Fibroblast of upper back skin (primary cell): ENCODE results near the gene LNP1.
"Not testable (repeated sequence)": the region's sequence is repeated elsewhere in the genome, so short reads cannot be mapped to it uniquely, and the experiment has no call there.

ENCODE experiments used
- DNase-seq: peaks from one replicate; pipeline ENCODE4 v3.0.0-alpha.2; 2013

LNP1 gene

DNA sequence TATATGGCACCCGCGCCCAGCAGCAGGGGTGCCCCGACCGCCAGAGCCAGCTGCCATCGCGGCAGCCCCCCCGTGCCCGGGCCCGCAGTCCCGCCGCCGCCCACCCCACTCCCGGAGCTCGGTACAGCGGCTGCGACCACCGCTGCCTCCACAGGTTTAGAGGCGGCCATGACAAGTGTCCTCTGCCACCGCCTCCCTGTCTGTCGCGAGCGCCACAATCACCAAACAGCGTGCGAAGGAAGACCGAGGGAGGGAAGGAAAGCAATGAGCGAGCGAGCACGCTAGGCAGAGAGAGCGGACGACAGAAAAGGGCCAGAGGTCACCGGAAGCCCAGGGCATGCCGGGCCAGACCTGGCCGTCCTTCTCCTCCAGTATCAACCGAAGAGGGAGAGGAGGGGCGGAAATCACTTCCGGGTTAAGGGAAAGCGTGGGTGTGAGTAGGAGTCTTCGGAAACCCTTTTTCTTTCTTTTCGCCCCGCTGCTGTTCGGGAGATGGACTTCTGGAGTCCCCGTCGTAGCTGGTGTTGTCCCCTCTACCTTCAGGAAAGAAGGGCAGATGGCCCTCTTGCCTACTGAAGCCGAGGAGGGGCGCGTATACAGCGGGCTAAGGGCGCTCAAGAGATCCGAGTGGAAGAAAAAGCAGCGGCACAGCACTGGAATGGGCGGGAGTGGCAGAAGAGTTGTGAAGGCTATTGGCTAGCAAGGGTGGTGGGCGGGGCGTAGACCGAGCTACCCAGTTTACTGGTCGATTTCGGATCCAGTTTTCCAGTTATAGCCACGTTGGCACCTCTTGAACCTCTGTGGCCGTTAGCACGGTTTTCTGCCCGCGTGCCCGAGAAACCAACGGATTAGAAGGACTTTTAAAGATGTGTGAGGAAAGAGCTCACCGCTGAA is at the start of gene LNP1, which contains the start of gene TOMM70:
LNP1 (plus strand) TSS at position 760 of the 894 bp plus-strand sequence. CDS start 28,191 bp downstream, outside the sequence.
TOMM70 (minus strand) TSS at position 310 of the 894 bp plus-strand sequence; CDS start at position 170, 140 bp downstream.
- DNase-seq: peak; percentile 97

GRCh38 chr3:100351770-100352169 is 49.6 kb upstream of the LNP1 start:
- DNase-seq: not testable (repeated sequence)

- DNase-seq: peak; percentile 54
These were observed 48.8 kb upstream of the LNP1 start for GRCh38 chr3:100352296-100353231.

GRCh38 chr3:100354850-100355249 is 46.5 kb upstream of the LNP1 start:
- DNase-seq: no peak

DNA sequence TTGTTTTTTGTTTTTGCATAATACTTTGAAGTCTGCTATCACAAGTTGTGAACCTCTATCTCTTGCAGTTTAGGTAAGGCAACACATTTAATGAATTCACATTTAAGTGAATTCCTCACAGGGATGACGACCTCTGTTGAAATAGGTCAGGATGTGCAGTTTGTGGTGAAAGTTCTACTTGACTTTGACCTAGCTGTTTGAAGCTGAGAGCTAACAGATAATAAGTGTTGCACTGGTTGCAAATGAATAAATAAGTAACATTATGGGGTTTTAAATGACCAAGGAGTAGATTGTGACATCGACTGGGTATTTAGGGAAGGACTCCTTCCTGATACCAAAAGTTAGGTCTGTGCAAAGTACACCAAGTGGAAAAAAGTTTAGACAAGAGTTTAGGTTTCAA is 42.9 kb upstream of the LNP1 start:
- DNase-seq: no peak

DNA sequence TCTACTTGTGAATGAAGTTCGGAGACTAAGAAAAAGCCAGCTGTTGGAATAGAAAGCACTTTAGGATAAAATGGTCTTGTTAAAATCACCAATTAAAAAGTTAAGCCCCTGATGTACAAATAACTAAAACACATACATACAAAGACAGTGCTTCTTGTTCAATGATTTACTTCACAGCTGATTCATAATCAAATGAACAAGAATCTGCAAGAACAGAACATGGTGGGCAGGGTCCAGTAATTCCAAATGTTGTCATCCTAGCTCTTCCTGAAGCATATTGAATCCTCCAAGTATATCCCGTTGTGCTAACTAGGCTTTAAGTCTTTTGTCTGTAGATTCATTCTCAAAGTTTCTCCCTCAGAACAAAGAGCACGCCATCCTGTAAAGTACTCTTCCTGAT is 42.3 kb upstream of the LNP1 start:
- DNase-seq: no peak

DNA sequence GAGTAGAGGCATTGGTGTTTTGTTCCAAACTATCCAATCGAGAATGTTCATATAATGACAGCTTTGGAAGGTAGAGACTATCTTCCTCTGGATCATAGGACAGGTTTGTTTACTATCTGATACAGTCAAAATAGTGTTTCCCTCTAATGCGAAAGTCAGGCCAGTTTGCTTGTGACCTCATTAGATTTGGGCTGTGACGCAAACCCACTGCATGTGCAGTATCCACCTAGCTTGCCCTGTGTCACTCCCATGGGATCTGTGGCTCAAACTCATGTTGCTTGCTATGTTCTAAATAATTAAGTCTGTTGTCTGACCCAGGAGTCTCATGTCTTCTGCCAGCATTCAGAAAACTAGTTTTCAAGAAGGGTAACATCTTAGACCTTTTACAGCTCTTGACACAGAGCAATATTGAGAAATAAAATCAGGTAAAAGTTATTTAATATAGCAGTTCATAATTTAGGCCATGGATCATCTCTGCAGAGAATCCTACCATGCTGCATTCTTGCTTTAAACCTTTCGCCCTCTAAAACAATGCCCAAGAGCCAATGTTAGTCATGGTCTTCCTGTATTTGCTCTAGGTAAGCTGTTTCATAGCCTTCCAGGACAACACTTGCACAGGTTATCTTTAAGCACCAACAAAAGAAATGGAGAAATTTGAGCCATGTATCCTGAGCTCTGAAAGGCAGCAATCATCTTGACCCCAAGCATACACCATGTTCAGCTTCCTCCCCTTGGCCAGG is 40.4 kb upstream of the LNP1 start:
- no peak for DNase-seq

- DNase-seq: no peak
These were observed 39.4 kb upstream of the LNP1 start for GRCh38 chr3:100361897-100362296.

- DNase-seq: no peak
These were observed 36.9 kb upstream of the LNP1 start for GRCh38 chr3:100364421-100364820.

- DNase-seq: no peak
These were observed 34.9 kb upstream of the LNP1 start for GRCh38 chr3:100366424-100366823.

- no peak for DNase-seq
These were observed 32.9 kb upstream of the LNP1 start for GRCh38 chr3:100368441-100368840.

GRCh38 chr3:100370756-100371155 is 30.6 kb upstream of the LNP1 start:
- DNase-seq: peak; percentile 6

DNA sequence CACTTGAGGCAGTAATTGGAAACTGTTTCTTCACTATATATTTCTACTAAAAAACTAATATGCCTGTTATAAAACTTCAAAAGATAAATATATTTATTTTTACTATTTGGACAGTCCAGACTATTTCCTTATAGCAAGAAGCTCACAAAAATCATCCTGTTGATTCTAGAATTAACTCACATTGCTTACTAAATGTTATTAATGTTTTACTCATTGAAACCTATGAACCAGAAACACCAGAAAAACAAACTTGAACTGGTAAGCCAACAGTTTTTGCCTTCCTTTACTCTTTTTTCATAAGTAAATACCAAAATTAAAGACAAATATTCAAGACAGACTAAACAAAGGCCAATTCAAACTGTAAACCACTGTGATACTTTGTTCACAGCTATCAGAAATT is 26.8 kb upstream of the LNP1 start:
- DNase-seq: no peak

DNA sequence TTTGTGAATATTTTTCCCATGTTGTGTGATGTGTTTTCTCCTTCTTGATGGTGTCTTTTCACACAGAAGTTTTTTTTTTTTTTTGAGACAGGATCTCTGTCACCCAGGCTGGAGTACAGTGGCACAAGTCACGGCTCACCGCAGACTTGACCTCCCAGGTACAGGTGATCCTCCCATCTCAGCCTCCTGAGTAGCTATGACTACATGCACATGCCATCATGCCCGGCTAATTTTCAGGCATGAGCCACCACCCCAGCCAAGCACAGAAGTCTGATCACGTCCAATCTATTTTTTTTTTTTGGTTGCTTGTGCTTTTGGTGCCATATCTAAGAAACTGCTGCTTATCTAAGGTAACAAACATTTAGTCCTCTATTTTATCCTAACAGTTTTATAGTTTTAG is 25.0 kb upstream of the LNP1 start:
- DNase-seq: no peak

DNA sequence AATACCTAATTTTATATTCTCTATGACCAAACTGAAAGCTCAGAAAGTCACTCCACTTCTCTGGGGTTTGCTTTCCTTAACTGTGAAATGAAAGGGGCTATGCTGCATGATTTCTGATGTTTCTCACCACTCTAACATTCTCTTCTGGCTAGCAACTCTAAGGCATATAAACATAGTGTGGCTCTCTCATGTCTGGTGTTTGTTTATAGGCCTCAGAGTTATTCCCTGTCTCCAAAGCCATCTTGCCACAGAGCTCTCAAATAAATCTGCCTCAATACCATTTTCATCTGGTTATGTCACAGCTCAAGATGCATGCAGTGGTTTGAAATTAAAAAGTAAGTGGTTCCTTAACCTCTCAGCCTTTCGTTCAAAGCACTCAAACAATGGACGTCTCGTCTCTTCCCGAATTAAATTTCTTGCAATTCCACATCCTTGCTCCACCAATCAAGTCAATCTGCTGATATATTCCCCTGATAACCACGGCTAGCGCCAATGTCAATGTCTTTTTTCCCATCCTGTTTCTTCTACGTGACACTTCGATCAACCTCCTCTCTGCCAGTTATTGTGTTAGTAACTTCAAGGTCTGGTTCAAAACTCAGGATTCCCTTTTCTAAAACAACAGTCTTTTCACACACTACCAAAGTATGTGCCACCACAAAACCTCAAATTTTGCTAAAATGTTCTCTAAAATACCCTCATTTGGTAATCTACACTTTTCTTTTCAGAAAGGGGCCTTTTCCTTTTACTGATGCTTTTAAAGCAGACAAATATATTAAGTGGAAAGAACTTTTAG is 16.4 kb upstream of the LNP1 start:
- no peak for DNase-seq

DNA sequence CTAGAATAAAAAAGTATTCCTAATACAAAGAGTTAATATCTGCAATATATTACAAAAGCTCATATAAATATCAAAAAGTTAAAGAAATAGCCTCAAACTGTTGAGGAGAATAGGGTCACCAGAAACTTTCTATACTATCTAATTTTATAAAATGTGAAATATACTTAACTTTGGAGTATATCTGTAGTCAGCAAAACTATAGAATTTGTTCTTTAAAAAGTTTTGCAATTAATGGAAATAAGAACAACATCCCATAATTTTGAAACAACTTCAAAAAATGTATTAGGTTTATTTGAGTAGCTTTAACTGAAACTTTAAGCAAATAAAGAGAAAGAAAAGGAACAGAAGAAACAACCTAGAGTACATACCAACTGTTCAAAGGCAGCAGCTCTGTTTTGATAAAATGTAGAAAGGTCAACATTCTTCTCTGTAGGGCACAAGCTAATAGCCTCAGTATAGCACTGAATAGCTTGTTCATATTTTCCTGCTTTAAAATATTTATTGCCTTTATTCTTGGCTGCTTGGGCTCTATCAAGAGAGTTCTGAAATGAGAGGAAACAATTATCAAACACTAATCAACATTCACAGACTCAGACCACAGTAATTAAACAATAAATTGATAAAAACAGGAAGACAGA is 14.8 kb upstream of the LNP1 start:
- no peak for DNase-seq

DNA sequence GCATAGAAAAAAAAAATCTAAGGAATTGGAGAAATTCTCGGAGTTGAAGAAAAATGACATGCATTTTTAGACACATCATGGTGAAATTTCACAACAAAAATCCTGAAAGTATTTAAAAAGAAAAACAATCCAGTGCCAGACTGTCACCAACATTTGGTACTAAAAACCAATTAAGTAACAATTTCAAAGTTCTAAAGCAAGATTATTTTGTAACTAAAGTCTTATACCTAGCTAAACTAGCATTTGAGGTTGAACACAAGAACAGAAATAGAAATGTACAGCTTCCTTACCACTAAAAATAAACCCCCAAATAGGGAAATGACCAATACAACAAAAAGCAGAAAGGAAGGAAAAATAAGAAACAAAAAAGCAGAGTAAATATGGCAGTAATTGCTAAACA is 12.3 kb upstream of the LNP1 start:
- DNase-seq: no peak

DNA sequence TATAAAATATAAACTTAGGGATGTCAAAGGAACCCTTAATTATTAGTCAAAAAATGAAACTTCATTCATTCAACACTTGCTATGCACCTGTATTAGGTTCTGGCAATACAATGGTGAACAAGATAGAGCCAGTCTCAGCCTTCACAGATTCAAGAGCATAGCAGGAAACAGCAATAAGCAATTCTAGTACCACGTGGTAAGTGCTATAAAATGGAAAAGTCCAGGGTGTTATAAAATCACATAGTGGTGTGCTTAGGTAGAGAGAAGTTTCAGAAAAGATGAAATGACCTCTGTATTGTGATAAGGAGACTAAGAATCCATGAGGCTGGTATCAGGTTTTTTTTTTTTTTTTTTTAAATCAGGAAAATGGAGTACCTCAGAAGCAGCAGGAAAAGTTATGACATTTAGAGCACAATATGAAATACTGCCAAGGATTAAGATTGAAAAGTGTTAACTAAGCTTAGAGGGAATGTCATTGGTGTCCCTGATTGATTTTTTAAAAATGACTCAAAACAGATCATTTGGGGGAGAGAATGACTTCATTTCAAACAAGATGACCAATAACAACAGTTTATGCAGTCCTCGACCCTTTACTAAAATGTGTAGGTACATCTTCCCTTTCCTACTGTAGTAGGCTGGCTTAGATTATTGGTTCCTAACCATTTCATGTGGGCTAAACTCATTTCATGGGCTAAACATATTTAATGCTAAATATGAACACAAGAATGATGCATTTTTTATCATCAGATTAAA is 5.5 kb upstream of the LNP1 start:
- no peak for DNase-seq

DNA sequence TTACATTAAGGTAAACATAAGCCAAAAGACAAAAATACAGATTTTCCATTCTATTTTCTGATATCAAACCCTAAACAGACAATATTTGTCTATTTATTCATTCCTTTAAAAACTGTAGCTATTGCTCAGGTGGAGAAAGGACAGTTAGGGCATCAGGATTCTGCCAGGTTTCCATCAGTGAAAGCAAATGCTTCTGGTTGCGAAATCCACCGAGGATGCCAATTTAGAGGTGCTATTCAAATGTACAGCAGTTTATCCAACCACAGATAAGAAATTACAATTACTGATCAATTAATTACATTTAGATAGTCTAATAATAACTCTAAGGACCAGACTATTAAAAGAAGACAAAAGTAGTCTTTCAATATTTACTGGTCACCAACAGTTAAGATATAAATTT is 4.4 kb upstream of the LNP1 start:
- no peak for DNase-seq

DNA sequence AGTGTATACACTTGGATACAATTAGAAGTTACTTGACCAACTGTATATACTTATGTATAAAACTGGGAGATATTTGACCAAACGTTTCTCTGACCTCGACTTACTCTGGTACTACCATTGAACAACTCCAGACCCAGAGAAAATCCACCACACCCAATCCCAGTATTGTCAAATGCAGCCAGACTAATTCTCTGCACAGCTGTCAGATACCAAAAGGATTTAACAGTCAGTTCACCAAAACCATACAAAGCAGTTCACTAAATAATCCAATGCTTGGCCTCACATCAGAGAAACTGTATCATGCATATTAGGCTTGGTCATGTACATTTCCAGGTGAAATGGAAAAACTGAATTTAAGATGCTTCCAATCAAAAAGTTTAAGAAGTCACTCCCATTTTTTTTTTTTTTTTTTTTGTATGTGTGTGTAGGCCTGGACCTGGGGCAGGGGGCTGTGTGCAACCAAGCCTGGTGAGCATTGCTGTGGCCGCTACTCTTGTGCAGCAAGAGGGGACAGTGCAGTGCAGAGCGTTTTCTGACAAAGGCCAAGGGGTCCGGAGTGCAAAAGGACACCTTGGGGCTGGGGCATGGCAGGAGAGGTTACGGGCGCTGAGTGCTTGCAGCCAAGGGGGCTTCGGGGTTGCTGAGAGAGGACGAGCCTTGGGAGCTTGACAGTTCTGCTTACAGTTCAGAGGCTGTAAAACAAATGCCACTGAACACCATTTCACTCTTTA is 1.8 kb upstream of the LNP1 start:
- no peak for DNase-seq
